ENCODE results near the gene EGLN1. TPM values are rescaled to one million over a fixed set of nuclear protein-coding genes. Genes with fewer than 3 reads are reported as not detected.

The EGLN1 gene
- total and polyA plus RNA-seq, 10 of the 15 experiments (the other 5 are each of a cell fraction or from before 2014, with no cell fraction given) = 2.4 to 46.6 (median 8.7) TPM

DNA sequence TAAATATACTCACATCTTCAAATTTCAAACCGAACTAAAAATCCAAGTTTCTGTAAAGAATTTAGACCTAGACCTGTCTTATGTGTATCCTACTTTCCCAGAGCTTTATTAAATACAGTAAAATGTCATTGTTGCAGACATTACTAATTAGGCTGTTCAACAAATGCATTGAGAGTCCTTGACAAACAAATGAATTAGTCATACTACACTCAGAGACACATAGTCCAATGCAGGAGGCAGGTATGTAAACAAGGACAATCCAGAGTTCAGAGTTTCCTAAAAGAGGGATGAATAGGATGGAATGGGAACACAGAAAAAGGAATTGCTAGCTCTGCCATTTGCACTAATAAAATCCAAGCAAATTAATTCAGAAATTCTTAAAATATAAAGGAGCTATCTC lies 1.6 kb upstream of the EGLN1 start:
- Histone ChIP-seq H2AFZ (ENCODE audit: control insufficient read depth, low read depth, low read length) (no peak overlapping the region), H3K27ac (ENCODE audit: control insufficient read depth, insufficient read depth) (no peak overlapping the region), H3K4me1 (ENCODE audit: control insufficient read depth, insufficient read depth, low read length) (no peaks in the 10 kb centered on the region), H3K4me3 (no peak overlapping the region), H3K36me3 (ENCODE audit: control insufficient read depth in 2 of 2, insufficient read depth in 2 of 2, low read length in 1 of 2) (no peaks in the 10 kb centered on the region), H4K20me1 (ENCODE audit: control insufficient read depth, insufficient read depth) (peaks cover 2% of the 10 kb centered on the region; the same call in 1 of the 2 replicates), H3K9me3 (replicated peaks; ENCODE audit: control insufficient read depth, insufficient read depth, low read length) (no peaks in the 10 kb centered on the region), H3K79me2 (ENCODE audit: control insufficient read depth, insufficient read depth, low read length) (peaks cover 33% of the 10 kb centered on the region), H3K9ac (ENCODE audit: control insufficient read depth, insufficient read depth, low read length) (no peak overlapping the region), H3K27me3 (replicated peaks in 1 of 2; ENCODE audit: control insufficient read depth in 2 of 2, insufficient read depth in 2 of 2, low read length in 1 of 2) (no peaks in the 10 kb centered on the region; a peak in 1 of 4 replicates), H3K4me2 (ENCODE audit: control insufficient read depth, insufficient read depth) (no peak overlapping the region)
- TF ChIP-seq SMARCA5 (IDR thresholded peaks at IDR 0.05) (no peak), PML (IDR thresholded peaks at IDR 0.05; ENCODE audit: low read length) (no peak), USF2 (IDR thresholded peaks at IDR 0.05; ENCODE audit: borderline replicate concordance, low read depth, low read length) (no peak), TBL1XR1 (IDR thresholded peaks at IDR 0.05; ENCODE audit: low read depth, low read length) (no peak), NFIC (IDR thresholded peaks at IDR 0.05; ENCODE audit: low read depth, low read length) (no peak), SPI1 (IDR thresholded peaks at IDR 0.05; ENCODE audit: borderline replicate concordance, insufficient read depth, low read depth, low read length) (no peak), FOS (IDR thresholded peaks at IDR 0.05; ENCODE audit: borderline replicate concordance, extremely low read depth, insufficient read length) (no peak), BRCA1 (IDR thresholded peaks at IDR 0.05; ENCODE audit: low read depth, low read length) (no peak), TAF1 (IDR thresholded peaks at IDR 0.05; ENCODE audit: borderline replicate concordance, low read depth, low read length) (no peak), EZH2 (IDR thresholded peaks at IDR 0.05; ENCODE audit: borderline replicate concordance, control insufficient read depth, low read depth, low read length) (no peak), EGR1 (IDR thresholded peaks at IDR 0.05; ENCODE audit: borderline replicate concordance in 1 of 2, low read depth in 2 of 2, low read length in 2 of 2) (no peak), NR2C2 (IDR thresholded peaks at IDR 0.05; ENCODE audit: borderline replicate concordance, control insufficient read depth, insufficient read length, low read depth) (no peak), STAT1 (conservative IDR thresholded peaks at IDR 0.05) (no peak), RFX5 (IDR thresholded peaks at IDR 0.05; ENCODE audit: low read depth, low read length) (no peak), ETV6 (conservative IDR thresholded peaks at IDR 0.05 in 1 of 2, IDR thresholded peaks at IDR 0.05 in 1 of 2; ENCODE audit: borderline replicate concordance in 1 of 2, low read depth in 1 of 2) (no peak), YBX1 (IDR thresholded peaks at IDR 0.05) (no peak), HDGF (IDR thresholded peaks at IDR 0.05) (no peak), MXI1 (IDR thresholded peaks at IDR 0.05; ENCODE audit: low read depth, low read length) (no peak)
- RAD21 ChIA-PET (ENCODE audit: unreplicated experiment) = no interaction called here
- CTCF ChIA-PET = interaction anchor here (0.8 kb wide), 1 partner anchor 11 kb away, joined by 3 read pairs; no protein-coding TSS in a partner anchor
- POLR2A ChIA-PET = interaction anchor here (0.5 kb wide), 1 partner anchor 14 kb away, joined by 3 read pairs; no protein-coding TSS in a partner anchor
- ATAC-seq = no peak
- DNase-seq (ENCODE audit: low read depth, low spot score) = no peak
- BruUV-seq (replicated peaks) = no TSS peak
- 100% methylated on average over 1 of the region's 1 CpG for WGBS (ENCODE audit: insufficient coverage, insufficient replicate concordance, low lambda C conversion rate, missing lambda C conversion rate)
- in situ Hi-C loops (cut with MboI) (no loop called here), intact Hi-C loops (cut with micrococcal nuclease; ENCODE audit: unreplicated experiment) (loop anchor here (5.0 kb wide), 1 partner anchor 89 kb away; no protein-coding TSS in a partner anchor)
- no peak for FAIRE-seq
- SMC1A ChIA-PET (ENCODE audit: uncharacterized antibody, unreplicated experiment) = interaction anchor here (1.0 to 1.1 kb wide), 2 partner anchors 86 to 106 kb away, joined by 3 to 4 read pairs; no protein-coding TSS in a partner anchor

Measured in GM12878 (cell line).